HepG2 (cell line): ENCODE data around the gene PHYH. TPM values are rescaled to one million over a fixed set of nuclear protein-coding genes. Genes with fewer than 3 reads are reported as not detected.

Experiments
- AHDC1 ChIP-seq: sonication (generic); formaldehyde crosslinking; IDR thresholded peaks from 2 replicates; pipeline ENCODE4 v1.5.1; 2020; ENCODE audit warnings: mild to moderate bottlenecking, missing genetic modification reagents, borderline replicate concordance
- BRD4 ChIP-seq: sonication (generic); formaldehyde crosslinking; IDR thresholded peaks from 2 replicates; pipeline ENCODE4 v1.4.0; 2020; ENCODE audit warnings: missing genetic modification reagents
- HDAC1 ChIP-seq: sonication (generic); formaldehyde crosslinking; IDR thresholded peaks from 2 replicates; pipeline ENCODE4 v1.5.1; 2020; ENCODE audit warnings: mild to moderate bottlenecking, missing genetic modification reagents
- HMGXB4 ChIP-seq, 2 experiments: sonication (generic) in 1 of 2; formaldehyde crosslinking in 1 of 2; IDR thresholded peaks; 2 replicates each; pipeline versions ENCODE4 v1.4.0 to v1.6.1; 2018 to 2020; ENCODE audit warnings: missing genetic modification reagents in 2 of 2, borderline replicate concordance in 1 of 2, low read depth in 1 of 2, mild to moderate bottlenecking in 1 of 2, missing biosample characterization in 1 of 2
- HOXA9 ChIP-seq: sonication (generic); formaldehyde crosslinking; IDR thresholded peaks from 2 replicates; pipeline ENCODE4 v1.8.1; 2022; ENCODE audit warnings: missing genetic modification reagents, mild to moderate bottlenecking, moderate library complexity, borderline replicate concordance
- IKZF4 ChIP-seq: sonication (generic); formaldehyde crosslinking; IDR thresholded peaks from 2 replicates; pipeline ENCODE4 v1.5.1; 2020; ENCODE audit warnings: borderline replicate concordance, mild to moderate bottlenecking, low read depth, missing genetic modification reagents; ENCODE audit errors: not compliant biosample characterization
- MEIS1 ChIP-seq: sonication (generic); formaldehyde crosslinking; IDR thresholded peaks from 2 replicates; pipeline ENCODE4 v1.9.0; 2021; ENCODE audit warnings: mild to moderate bottlenecking, missing genetic modification reagents, moderate library complexity, borderline replicate concordance
- NCOA1 ChIP-seq: sonication (generic); formaldehyde crosslinking; IDR thresholded peaks from 2 replicates; pipeline ENCODE4 v1.9.0; 2021; ENCODE audit warnings: missing genetic modification reagents
- SNAPC2 ChIP-seq: sonication (generic); formaldehyde crosslinking; IDR thresholded peaks from 2 replicates; pipeline ENCODE4 v1.8.1; 2022; ENCODE audit warnings: mild to moderate bottlenecking, missing genetic modification reagents
- TP53 ChIP-seq: sonication (generic); formaldehyde crosslinking; conservative IDR thresholded peaks from 2 replicates; pipeline ENCODE4 v1.4.0; 2020; ENCODE audit warnings: missing genetic modification reagents
- ZBED4 ChIP-seq: sonication (generic); formaldehyde crosslinking; IDR thresholded peaks from 2 replicates; pipeline ENCODE4 v1.4.0; 2020; ENCODE audit warnings: missing genetic modification reagents, borderline replicate concordance
- ZBTB38 ChIP-seq: sonication (generic); formaldehyde crosslinking; IDR thresholded peaks from 2 replicates; pipeline ENCODE4 v1.5.1; 2020; ENCODE audit warnings: mild to moderate bottlenecking, missing genetic modification reagents
- ZNF33A ChIP-seq: sonication (generic); formaldehyde crosslinking; IDR thresholded peaks from 2 replicates; pipeline ENCODE4 v1.5.1; 2020; ENCODE audit warnings: missing genetic modification reagents, mild to moderate bottlenecking, moderate library complexity, borderline replicate concordance
- ZNF350 ChIP-seq: sonication (generic); formaldehyde crosslinking; IDR thresholded peaks from 2 replicates; pipeline ENCODE4 v1.4.0; 2020; ENCODE audit warnings: mild to moderate bottlenecking, low read depth, missing genetic modification reagents, borderline replicate concordance
- ZNF484 ChIP-seq: sonication (generic); formaldehyde crosslinking; IDR thresholded peaks from 2 replicates; pipeline ENCODE4 v1.5.1; 2020; ENCODE audit warnings: mild to moderate bottlenecking, low read depth, missing genetic modification reagents, borderline replicate concordance
- polyA plus RNA-seq, 8 experiments: library from polyadenylated mRNA; depleted of rRNA in 3 of 8; stranded (reverse) in 7 of 8; unstranded in 1 of 8; fragments of >200 nt; fragmentation: Illumina TruSeq in 4 of 8; extraction: Trizol in 4 of 8; gene quantifications; 2 replicates each; pipeline versions ENCODE4 v1.2.1 to v1.2.3, GENCODE V29; 2011 to 2016; ENCODE audit warnings: low read depth in 4 of 8, missing spikeins in 1 of 8, mixed read lengths in 1 of 8; ENCODE audit not compliant: insufficient read depth in 1 of 8
- total RNA-seq, 5 experiments: library from RNA; depleted of rRNA; stranded (reverse); fragments of >200 nt; fragmentation: Illumina TruSeq; extraction: Trizol; gene quantifications; 2 replicates each; pipeline ENCODE4 v1.2.3, GENCODE V29; 2016; ENCODE audit warnings: low read depth in 1 of 5

PHYH gene
- total and polyA plus RNA-seq, 2 of the 13 experiments (the other 11 are each of a cell fraction or from before 2014, with no cell fraction given), result 27.2 to 34.5 TPM

GRCh38 chr10:13299437-13300287, at the start of gene PHYH (continued):
- TF ChIP-seq SNAPC2 (CRISPR knock-in tag) (peak; percentile 81; the same call in 1 of the 2 replicates), HDAC1 (CRISPR knock-in tag) (peak; percentile 71), BRD4 (peak; percentile 63), ZNF484 (0 out of 2 replicates have a peak, but pooled peaks have one; percentile 75), HMGXB4 (CRISPR knock-in tag; IDR thresholded peaks at IDR 0.05; ENCODE audit: borderline replicate concordance in 1 of 2, low read depth in 1 of 2) (peak; percentile 51 to 67), AHDC1 (0 out of 2 replicates have a peak, but pooled peaks have one; percentile 72), ZNF350 (CRISPR knock-in tag) (peak; percentile 59; the same call in 1 of the 2 replicates), IKZF4 (CRISPR knock-in tag) (no peak), ZNF33A (CRISPR knock-in tag) (no peak), NCOA1 (peak; percentile 84), ZBED4 (CRISPR knock-in tag) (peak; percentile 81; the same call in 1 of the 2 replicates), TP53 (CRISPR knock-in tag) (0 out of 2 replicates have a peak, but pooled peaks have one; percentile 27), ZBTB38 (CRISPR knock-in tag) (no peak; the same call in none of the 2 replicates), HOXA9 (CRISPR knock-in tag) (no peak), MEIS1 (CRISPR knock-in tag) (0 out of 2 replicates have a peak, but pooled peaks have one; percentile 0)
